CD4-positive, alpha-beta T cell treated with Interleukin-4 for 4 hours (primary cell): Measurements from ENCODE around the gene FGD2.
A peak's percentile ranks its signal among the peaks of the same experiment; 100 is the strongest.
"Not testable (repeated sequence)": the region's sequence is repeated elsewhere in the genome, so short reads cannot be mapped to it uniquely, and the experiment has no call there.

Experiments used
- DNase-seq: peaks from one replicate; pipeline ENCODE4 v3.0.0-alpha.2; 2020

Gene FGD2

GRCh38 chr6:36971921-36972673 is 33.4 kb upstream of the FGD2 start:
- DNase-seq, result no peak

GRCh38 chr6:36973190-36973589 is 32.3 kb upstream of the FGD2 start:
- DNase-seq, result no peak

- DNase-seq, result no peak
These were observed 31.8 kb upstream of the FGD2 start for GRCh38 chr6:36973647-36974046.

- DNase-seq, result no peak
These were observed 30.0 kb upstream of the FGD2 start for GRCh38 chr6:36975231-36976006.

GRCh38 chr6:36976007-36976264 is 29.5 kb upstream of the FGD2 start:
- DNase-seq, result no peak

GRCh38 chr6:36976509-36976908 is 28.9 kb upstream of the FGD2 start:
- no peak for DNase-seq

- DNase-seq, result no peak
These were observed 28.5 kb upstream of the FGD2 start for GRCh38 chr6:36976931-36977330.

GRCh38 chr6:36977470-36977941 is 27.9 kb upstream of the FGD2 start:
- no peak for DNase-seq

GRCh38 chr6:36978421-36979346 is 26.8 kb upstream of the FGD2 start:
- DNase-seq, result no peak

GRCh38 chr6:36979347-36979742 is 26.1 kb upstream of the FGD2 start:
- DNase-seq, result peak; percentile 42

GRCh38 chr6:36980129-36980528 is 25.3 kb upstream of the FGD2 start:
- no peak for DNase-seq

- no peak for DNase-seq
These were observed 24.4 kb upstream of the FGD2 start for GRCh38 chr6:36980876-36981619.

GRCh38 chr6:36983538-36983937 is 21.9 kb upstream of the FGD2 start:
- DNase-seq, result no peak

- peak; percentile 59 for DNase-seq
These were observed 20.7 kb upstream of the FGD2 start for GRCh38 chr6:36984581-36985416.

- DNase-seq, result no peak
These were observed 20.0 kb upstream of the FGD2 start for GRCh38 chr6:36985417-36985807.

- DNase-seq, result peak; percentile 83
These were observed 19.4 kb upstream of the FGD2 start, which contains the start of gene MTCH1 for GRCh38 chr6:36985808-36986703. TSS of gene MTCH1 (minus strand) at chr6:36986196. CDS start at chr6:36986173, 23 bp downstream.

- DNase-seq, result no peak
These were observed 18.8 kb upstream of the FGD2 start for GRCh38 chr6:36986704-36987047.

GRCh38 chr6:36989264-36989663 is 16.2 kb upstream of the FGD2 start:
- no peak for DNase-seq

- not testable (repeated sequence) for DNase-seq
These were observed 15.1 kb upstream of the FGD2 start for GRCh38 chr6:36990401-36990800.
